ENCODE measurements around the gene ARHGEF9.

Gene ARHGEF9

DNA sequence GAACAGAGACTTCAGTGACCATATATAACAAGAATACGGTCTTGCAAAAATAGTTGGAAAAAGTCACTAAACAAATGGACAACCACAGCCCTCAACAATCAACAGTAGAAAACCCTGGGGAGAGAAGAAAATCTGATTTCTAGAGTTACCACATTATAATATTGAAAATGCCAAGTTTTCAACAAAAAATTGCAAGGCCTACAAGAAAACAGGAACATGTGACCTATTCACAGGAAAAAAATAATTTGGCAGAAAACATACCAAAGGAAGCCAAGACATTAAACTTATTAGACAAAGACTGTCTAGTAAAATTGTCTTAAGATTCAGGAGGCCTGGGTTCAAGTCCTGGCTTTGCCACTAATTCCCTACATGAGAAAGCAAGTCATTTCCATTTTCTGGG lies 64.7 kb downstream of the ARHGEF9 start:
- H3K27ac Mint-ChIP-seq, result no peak overlapping the region
- no peak overlapping the region for H3K4me3 Mint-ChIP-seq
- no peaks in the 10 kb centered on the region for H3K9me3 Mint-ChIP-seq (ENCODE audit: low read depth)
- no peaks in the 10 kb centered on the region for H3K27me3 Mint-ChIP-seq
- H3K4me1 Mint-ChIP-seq (ENCODE audit: low read depth), result peaks cover 3% of the 10 kb centered on the region
- H3K36me3 Mint-ChIP-seq, result peaks cover 20% of the 10 kb centered on the region

DNA sequence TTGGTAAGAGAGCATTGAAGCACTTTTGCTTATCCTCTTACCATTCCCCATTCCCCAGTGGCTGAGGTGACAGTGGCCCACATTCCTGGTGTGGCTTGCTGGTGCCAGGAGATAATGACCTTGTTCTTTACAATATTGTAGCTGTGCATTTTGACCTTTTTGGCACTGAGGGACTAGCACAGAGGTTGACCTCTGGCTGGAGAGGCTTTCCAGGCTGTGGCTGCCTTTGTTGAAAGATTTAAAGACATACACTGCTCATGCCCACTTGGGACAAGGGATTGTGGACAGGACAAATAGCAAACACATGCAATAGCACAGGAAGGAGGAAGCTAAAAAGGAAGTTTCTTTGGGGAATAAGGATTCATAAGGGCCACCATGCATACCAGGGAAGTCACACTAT lies 65.4 kb downstream of the ARHGEF9 start:
- Mint-ChIP-seq H3K27me3 (no peaks in the 10 kb centered on the region), H3K4me3 (no peak overlapping the region), H3K9me3 (ENCODE audit: low read depth) (no peaks in the 10 kb centered on the region), H3K36me3 (peaks cover 20% of the 10 kb centered on the region), H3K27ac (no peak overlapping the region), H3K4me1 (ENCODE audit: low read depth) (peaks cover 3% of the 10 kb centered on the region)

DNA sequence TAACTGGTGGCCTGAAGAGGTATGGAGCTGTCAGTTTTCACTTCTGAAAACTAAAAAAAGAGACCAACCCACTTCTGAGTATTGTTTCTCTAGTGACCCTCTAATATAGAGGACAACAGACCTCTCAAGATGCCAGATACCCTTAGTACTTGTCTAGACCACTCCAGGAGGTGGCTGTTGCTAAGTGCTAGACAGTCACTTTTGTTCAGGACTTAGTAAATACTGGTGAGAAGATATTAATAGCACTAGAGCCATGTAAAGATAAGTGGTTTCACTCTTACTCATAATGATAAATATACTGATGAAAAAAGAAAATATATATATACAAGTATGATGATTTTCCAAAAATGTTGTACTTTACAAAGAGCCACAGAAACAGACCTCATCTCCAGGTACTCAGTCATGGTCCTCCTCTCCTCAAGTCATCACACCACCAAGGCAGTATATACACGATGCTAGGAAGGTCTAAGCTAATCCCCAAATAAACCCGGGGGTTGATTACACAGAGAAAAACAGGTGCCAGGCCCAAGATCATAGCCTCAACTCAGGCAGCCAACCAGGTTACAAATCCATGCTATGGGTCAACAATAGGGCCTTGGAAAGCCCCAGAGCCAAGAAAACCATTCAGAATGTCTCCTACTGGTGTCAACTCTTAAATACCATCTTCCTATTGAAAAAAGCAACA lies 66.9 kb downstream of the ARHGEF9 start:
- no peak overlapping the region for H3K27ac Mint-ChIP-seq
- H3K36me3 Mint-ChIP-seq, result peaks cover 25% of the 10 kb centered on the region
- no peaks in the 10 kb centered on the region for H3K27me3 Mint-ChIP-seq
- H3K4me3 Mint-ChIP-seq, result no peak overlapping the region
- no peaks in the 10 kb centered on the region for H3K9me3 Mint-ChIP-seq (ENCODE audit: low read depth)
- no peaks in the 10 kb centered on the region for H3K4me1 Mint-ChIP-seq (ENCODE audit: low read depth)

DNA sequence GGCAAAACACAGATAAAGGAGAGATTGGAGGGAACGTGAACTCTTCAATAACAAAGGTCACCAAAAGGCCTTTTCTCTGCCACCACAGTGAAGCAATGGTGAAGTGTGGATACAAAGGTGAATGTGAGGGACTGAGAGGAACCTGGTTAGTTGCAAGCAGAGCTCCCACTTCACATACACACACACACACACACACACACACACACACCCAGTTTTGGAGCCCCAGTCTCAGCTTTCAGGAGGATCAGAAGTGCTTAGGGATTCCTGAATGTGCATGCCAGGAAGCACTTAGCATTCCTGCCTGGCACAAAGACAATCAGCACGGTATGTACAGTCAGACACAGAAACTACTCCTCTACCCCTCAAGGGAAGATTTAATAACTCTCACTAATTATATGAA lies 71.5 kb downstream of the ARHGEF9 start:
- Mint-ChIP-seq H3K9me3 (ENCODE audit: low read depth) (no peaks in the 10 kb centered on the region), H3K27ac (no peak overlapping the region), H3K4me1 (ENCODE audit: low read depth) (peaks cover 7% of the 10 kb centered on the region), H3K36me3 (peaks cover 25% of the 10 kb centered on the region), H3K27me3 (no peaks in the 10 kb centered on the region), H3K4me3 (no peak overlapping the region)

DNA sequence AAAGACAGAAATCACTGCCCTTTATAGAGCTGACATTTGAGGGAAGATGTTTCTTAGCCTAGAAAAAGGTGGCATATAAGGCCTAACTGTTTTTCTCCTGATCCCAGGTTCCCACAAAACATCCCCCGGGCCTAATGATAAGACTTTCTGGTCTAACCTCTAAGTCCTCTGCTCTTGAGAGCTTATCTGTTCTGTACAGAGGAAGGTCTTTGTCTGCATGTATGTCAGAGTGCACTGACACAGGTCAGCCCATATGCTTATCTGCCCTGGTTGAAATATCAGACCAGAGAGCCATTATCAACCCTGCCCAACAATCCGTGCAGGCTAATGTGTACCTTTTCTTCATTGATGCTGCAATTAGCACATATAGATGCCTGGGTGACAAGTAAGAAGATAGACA lies 76.2 kb downstream of the ARHGEF9 start:
- Mint-ChIP-seq H3K4me3 (no peak overlapping the region), H3K36me3 (peaks cover 23% of the 10 kb centered on the region), H3K9me3 (ENCODE audit: low read depth) (no peaks in the 10 kb centered on the region), H3K27ac (no peak overlapping the region), H3K27me3 (no peaks in the 10 kb centered on the region), H3K4me1 (ENCODE audit: low read depth) (peaks cover 13% of the 10 kb centered on the region)

DNA sequence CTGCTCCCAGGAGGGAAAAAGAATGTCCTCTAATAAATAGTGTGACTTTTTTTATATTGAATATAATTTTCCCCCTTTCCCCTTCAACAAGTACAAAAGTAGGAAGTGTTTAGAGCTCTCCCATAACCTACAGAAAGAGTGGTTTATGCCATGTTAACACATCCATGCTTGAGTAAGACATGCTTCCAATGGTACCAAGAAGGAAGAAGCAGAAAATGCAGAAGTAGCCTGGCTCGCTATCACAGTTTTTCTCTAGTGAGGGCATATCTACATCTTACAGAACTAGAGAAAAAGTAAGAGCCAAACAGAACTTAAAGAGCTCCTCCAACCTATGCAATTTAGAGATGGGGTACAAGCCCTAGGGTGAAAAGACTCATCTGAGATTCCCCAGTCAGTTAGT lies 82.5 kb downstream of the ARHGEF9 start:
- Mint-ChIP-seq H3K36me3 (peaks cover 21% of the 10 kb centered on the region), H3K27me3 (no peaks in the 10 kb centered on the region), H3K27ac (no peak overlapping the region), H3K9me3 (ENCODE audit: low read depth) (no peaks in the 10 kb centered on the region), H3K4me3 (no peak overlapping the region), H3K4me1 (ENCODE audit: low read depth) (peaks cover 4% of the 10 kb centered on the region)

DNA sequence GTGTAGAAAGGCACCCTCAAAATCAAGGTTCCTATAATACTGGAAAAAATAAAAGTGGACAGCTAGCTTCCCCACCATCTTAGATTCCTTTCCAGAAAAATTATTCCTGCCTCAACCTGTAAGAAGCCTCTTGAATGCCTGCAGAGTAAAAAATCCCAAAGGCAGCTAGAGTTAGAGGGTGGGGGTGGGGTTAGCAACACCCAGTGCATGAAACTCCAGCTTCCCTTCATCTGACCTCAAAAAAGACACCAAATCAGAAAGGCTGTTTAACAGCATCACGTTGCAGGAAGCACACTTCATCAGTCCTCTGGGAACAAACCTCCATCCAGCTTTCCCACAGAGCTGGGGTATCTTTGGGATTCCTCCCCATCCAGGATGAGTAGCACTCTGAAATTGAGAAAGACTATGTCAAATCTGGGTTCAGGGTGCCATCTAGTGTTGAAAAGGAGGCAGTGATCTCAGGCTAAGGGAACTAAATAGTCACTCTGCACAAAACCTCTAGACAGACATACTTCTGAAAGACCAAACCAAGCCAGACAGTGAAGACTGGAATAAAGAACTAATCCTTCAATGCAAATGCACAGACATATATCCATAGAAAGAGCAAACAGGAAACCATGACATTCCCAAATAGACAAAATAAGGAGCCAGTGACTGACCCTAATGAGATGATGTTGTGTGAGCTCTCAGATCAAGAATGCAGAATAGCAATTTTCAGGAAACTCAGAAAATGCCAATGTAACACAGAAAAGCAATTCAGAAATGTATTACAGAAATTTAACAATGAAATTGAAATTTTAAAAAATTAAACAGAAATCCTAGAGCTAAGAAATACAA lies 97.9 kb downstream of the ARHGEF9 start:
- Mint-ChIP-seq H3K36me3 (peaks cover 28% of the 10 kb centered on the region), H3K9me3 (ENCODE audit: low read depth) (no peaks in the 10 kb centered on the region), H3K27me3 (no peaks in the 10 kb centered on the region), H3K27ac (no peak overlapping the region), H3K4me3 (no peak overlapping the region), H3K4me1 (ENCODE audit: low read depth) (no peaks in the 10 kb centered on the region)

DNA sequence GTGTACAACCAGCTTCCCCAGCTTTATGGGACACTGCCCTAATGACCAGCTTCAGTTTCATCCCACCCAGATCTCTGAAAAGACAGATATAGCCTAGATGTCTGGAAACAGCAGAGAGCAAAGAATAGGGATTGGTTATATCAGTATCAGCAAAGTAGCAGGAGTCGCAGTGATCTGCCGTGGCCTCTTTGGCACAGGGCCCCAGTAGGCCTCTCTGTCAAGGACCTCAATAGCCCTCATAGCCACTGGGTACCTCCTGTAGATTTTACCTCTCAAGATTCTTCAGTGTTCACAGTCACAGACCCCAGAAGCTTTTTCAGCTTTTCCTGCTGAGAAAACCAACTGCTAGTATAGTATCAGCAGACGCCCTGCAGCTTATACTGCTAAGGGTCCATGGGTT lies 104.6 kb downstream of the ARHGEF9 start:
- Mint-ChIP-seq H3K4me3 (no peak overlapping the region), H3K4me1 (ENCODE audit: low read depth) (no peaks in the 10 kb centered on the region), H3K27me3 (no peaks in the 10 kb centered on the region), H3K36me3 (peaks cover 14% of the 10 kb centered on the region), H3K9me3 (ENCODE audit: low read depth) (no peaks in the 10 kb centered on the region), H3K27ac (no peak overlapping the region)

DNA sequence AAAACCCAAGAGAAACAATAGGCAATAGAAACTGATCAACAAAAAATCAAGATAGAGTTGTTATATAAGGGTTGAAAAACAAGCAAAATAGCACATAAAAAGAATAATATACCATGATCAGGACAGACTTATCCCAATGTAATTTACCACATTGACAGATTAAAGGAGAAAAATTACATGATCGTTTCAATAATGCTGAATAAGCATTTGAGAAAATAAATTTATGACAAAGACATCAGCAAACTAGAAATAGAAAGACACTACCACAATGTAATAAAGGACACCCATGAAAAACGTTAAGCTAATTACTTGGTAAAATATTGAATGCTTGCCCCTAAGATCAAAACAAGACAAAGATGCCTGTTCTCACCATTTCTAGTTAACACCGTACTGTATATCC lies 105.6 kb downstream of the ARHGEF9 start:
- H3K36me3 Mint-ChIP-seq, result peaks cover 17% of the 10 kb centered on the region
- no peaks in the 10 kb centered on the region for H3K4me1 Mint-ChIP-seq (ENCODE audit: low read depth)
- H3K9me3 Mint-ChIP-seq (ENCODE audit: low read depth), result no peaks in the 10 kb centered on the region
- no peak overlapping the region for H3K27ac Mint-ChIP-seq
- H3K4me3 Mint-ChIP-seq, result no peak overlapping the region
- H3K27me3 Mint-ChIP-seq, result no peaks in the 10 kb centered on the region

DNA sequence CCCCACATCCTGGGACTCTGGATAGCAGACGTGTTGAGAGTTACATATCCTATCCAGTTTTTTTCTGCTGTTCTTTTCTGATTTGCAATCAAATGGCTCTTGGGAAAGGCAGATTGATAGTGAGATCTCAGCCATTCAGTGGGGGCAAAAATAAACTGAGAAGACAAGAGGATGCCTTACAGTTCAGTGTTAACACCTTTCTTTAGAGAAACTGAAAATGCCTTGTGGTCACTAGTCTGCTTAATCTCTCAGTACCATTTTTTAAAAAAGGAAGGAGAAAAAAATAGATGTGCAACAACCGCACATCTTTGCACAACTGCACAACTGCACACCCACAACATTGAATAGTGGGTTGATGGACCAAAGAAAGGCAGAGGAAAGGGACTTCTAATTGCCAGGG lies 109.3 kb downstream of the ARHGEF9 start:
- Mint-ChIP-seq H3K36me3 (peaks cover 19% of the 10 kb centered on the region), H3K27ac (no peak overlapping the region), H3K4me1 (ENCODE audit: low read depth) (no peaks in the 10 kb centered on the region), H3K27me3 (no peaks in the 10 kb centered on the region), H3K9me3 (ENCODE audit: low read depth) (no peaks in the 10 kb centered on the region), H3K4me3 (no peak overlapping the region)

DNA sequence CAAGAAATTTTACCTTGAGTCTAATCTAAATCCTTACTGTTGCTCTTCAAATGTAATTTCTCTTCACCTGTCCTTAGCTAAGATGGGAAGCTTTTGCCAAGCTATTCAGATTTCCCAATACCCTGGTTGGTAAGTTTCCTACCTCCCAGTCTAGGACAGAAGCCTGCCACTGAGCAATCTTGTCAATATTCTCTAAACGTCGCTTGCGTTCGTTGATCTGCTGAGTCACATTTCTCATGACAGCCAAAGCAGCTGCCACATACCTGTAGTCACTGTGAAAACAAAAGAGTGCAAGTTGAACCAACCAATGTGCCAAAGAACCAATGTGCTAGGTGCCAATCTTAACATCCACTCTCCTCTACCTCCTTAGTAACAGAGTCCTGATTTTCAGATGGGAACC lies 111.1 kb downstream of the ARHGEF9 start:
- no peaks in the 10 kb centered on the region for H3K9me3 Mint-ChIP-seq (ENCODE audit: low read depth)
- H3K27ac Mint-ChIP-seq, result no peak overlapping the region
- no peaks in the 10 kb centered on the region for H3K27me3 Mint-ChIP-seq
- H3K4me3 Mint-ChIP-seq, result no peak overlapping the region
- peaks cover 23% of the 10 kb centered on the region for H3K36me3 Mint-ChIP-seq
- no peaks in the 10 kb centered on the region for H3K4me1 Mint-ChIP-seq (ENCODE audit: low read depth)

DNA sequence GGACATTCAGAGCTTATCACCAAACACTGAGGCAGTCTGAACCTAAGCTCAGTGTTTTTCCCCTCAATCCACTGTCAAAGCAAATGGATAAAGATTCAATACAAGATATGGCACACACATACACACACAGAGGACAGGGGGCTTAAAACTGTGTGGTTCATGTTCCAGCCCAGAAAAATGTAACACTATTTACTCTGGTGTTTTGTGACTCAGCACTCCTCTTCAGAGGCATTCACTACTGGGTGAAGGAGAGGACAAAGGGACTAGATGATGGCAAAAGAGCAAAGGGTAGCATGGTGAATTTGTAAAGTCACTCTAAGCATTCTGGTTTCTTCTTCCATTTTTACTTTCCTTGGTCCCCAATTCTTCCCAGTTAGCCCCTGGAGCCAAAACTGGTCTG lies 120.3 kb downstream of the ARHGEF9 start:
- Mint-ChIP-seq H3K4me1 (ENCODE audit: low read depth) (no peaks in the 10 kb centered on the region), H3K27me3 (no peaks in the 10 kb centered on the region), H3K27ac (no peak overlapping the region), H3K9me3 (ENCODE audit: low read depth) (no peaks in the 10 kb centered on the region), H3K4me3 (no peak overlapping the region), H3K36me3 (peaks cover 14% of the 10 kb centered on the region)

DNA sequence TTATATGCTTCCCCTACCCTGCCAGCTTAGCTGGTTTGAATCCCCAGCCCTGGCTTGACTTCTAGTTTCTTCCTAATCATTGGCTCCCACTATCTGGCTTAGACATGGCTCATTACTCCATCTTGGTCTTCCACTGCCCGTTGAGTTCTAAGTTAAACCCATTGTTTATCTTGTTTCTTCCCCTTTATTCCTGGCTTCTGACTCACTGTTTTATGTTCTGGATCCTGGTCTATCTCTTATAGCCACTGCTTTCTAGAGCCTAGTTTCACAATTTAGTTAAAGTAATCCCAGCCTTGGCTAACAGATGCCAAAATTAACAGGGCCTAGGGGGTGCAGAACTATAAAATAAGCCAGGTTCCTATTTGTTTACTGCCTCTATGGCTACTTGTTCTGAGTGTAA lies 120.9 kb downstream of the ARHGEF9 start:
- H3K4me1 Mint-ChIP-seq (ENCODE audit: low read depth), result no peaks in the 10 kb centered on the region
- H3K27me3 Mint-ChIP-seq, result no peaks in the 10 kb centered on the region
- no peaks in the 10 kb centered on the region for H3K9me3 Mint-ChIP-seq (ENCODE audit: low read depth)
- H3K27ac Mint-ChIP-seq, result no peak overlapping the region
- H3K4me3 Mint-ChIP-seq, result no peak overlapping the region
- H3K36me3 Mint-ChIP-seq, result peaks cover 8% of the 10 kb centered on the region

DNA sequence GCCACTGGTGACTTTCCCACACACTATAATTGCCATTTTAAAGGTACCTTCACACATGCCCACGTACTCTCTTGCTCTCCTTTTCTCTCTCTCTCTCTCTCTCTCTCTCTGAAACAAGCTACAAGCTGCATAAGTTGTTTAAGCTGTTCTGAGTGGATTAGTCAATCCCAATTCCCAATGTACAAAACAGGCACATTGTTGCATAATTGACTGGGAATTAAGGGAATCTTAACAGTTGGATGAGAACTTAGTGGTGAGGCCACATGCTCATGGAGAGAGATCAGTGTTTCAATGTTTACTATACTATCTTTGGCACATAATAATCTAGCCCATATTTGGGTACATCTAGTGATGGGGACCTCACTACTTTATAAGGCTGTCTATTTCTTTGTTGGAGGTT lies 123.3 kb downstream of the ARHGEF9 start:
- H3K27me3 Mint-ChIP-seq, result no peaks in the 10 kb centered on the region
- no peak overlapping the region for H3K4me3 Mint-ChIP-seq
- H3K4me1 Mint-ChIP-seq (ENCODE audit: low read depth), result no peaks in the 10 kb centered on the region
- H3K9me3 Mint-ChIP-seq (ENCODE audit: low read depth), result no peaks in the 10 kb centered on the region
- H3K36me3 Mint-ChIP-seq, result peaks cover 11% of the 10 kb centered on the region
- H3K27ac Mint-ChIP-seq, result no peak overlapping the region

DNA sequence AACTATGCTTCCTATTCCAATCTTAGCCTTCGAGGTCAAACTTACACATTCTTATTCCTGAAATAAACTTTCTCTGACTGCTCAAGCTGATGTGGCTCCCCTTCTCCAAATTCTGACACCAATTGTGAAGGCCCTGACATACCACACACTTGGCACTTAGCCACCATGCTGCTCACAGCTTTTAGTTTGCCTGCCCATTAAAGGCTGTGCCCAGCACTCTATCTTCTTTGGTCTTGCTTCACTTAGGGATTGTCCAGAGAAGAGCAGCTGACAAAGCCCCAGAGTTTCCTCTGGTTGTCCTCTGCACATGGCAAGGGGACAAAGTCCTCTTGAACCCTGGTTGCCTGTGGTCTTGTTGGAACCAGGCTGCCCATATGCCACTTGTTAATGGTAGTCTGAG lies 126.1 kb downstream of the ARHGEF9 start:
- no peak overlapping the region for H3K27ac Mint-ChIP-seq

DNA sequence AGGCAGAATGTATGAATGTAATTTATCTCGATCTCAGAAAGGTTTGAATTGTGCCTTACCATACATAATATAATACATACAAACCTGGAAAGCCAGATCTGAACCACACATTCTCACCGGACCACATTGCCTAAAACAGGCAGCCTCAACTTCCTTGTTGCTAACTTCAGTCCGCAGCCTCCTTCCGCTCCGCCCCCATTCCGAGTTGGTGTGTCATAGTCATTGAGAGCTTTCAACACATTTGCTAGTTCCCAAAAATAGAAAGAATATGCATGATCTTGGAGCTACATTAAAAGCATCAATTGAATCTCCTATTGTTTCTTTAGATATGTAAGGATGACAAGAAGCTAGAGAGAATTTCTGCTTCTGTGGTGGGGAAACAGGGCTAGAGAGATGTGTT lies 127.2 kb downstream of the ARHGEF9 start:
- Mint-ChIP-seq H3K4me3 (no peak overlapping the region), H3K9me3 (ENCODE audit: low read depth) (no peaks in the 10 kb centered on the region), H3K27ac (no peak overlapping the region), H3K27me3 (no peaks in the 10 kb centered on the region), H3K36me3 (peaks cover 15% of the 10 kb centered on the region), H3K4me1 (ENCODE audit: low read depth) (no peaks in the 10 kb centered on the region)

More for the DNA sequence above, 126.1 kb downstream of the ARHGEF9 start:
- H3K4me3 Mint-ChIP-seq, result no peak overlapping the region
- no peaks in the 10 kb centered on the region for H3K27me3 Mint-ChIP-seq
- H3K9me3 Mint-ChIP-seq (ENCODE audit: low read depth), result no peaks in the 10 kb centered on the region
- H3K4me1 Mint-ChIP-seq (ENCODE audit: low read depth), result no peaks in the 10 kb centered on the region
- peaks cover 11% of the 10 kb centered on the region for H3K36me3 Mint-ChIP-seq
